ENCODE results near the gene FARS2.

DNA sequence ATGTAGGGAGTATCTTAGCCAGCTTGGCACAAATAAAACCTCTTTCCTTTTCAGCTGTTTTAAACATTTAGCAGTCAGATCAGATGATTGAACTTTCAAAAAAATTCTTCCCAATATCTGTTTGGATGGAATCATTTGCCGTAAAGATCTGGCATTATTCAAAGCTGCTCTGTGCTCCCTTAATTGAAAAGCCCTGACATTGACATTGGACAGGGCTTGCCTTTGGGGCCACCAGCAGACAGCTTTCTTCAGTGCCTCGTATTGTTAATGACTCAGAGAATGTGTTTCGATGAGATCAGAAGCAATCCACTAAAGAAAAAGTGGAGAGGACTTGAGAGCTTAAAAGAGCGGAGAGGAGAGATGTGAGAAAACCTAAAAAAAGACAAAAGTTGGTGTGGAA lies 401.9 kb downstream of the FARS2 start:
- no peak for TF ChIP-seq POLR2A (IDR thresholded peaks at IDR 0.05)
- TF ChIP-seq, protein P1, sequence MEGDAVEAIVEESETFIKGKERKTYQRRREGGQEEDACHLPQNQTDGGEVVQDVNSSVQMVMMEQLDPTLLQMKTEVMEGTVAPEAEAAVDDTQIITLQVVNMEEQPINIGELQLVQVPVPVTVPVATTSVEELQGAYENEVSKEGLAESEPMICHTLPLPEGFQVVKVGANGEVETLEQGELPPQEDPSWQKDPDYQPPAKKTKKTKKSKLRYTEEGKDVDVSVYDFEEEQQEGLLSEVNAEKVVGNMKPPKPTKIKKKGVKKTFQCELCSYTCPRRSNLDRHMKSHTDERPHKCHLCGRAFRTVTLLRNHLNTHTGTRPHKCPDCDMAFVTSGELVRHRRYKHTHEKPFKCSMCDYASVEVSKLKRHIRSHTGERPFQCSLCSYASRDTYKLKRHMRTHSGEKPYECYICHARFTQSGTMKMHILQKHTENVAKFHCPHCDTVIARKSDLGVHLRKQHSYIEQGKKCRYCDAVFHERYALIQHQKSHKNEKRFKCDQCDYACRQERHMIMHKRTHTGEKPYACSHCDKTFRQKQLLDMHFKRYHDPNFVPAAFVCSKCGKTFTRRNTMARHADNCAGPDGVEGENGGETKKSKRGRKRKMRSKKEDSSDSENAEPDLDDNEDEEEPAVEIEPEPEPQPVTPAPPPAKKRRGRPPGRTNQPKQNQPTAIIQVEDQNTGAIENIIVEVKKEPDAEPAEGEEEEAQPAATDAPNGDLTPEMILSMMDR (IDR thresholded peaks at IDR 0.05) = no peak

Measured in esophagus squamous epithelium (tissue), 4 donors.